ENCODE data around the gene GGA3. TPM values are rescaled to one million over a fixed set of nuclear protein-coding genes. Genes with fewer than 3 reads are reported as not detected.
"Not testable (repeated sequence)": the region's sequence is repeated elsewhere in the genome, so short reads cannot be mapped to it uniquely, and the experiment has no call there.

GGA3 gene
- total RNA-seq, 1 experiment from 2014 or later = 37.5 TPM

DNA sequence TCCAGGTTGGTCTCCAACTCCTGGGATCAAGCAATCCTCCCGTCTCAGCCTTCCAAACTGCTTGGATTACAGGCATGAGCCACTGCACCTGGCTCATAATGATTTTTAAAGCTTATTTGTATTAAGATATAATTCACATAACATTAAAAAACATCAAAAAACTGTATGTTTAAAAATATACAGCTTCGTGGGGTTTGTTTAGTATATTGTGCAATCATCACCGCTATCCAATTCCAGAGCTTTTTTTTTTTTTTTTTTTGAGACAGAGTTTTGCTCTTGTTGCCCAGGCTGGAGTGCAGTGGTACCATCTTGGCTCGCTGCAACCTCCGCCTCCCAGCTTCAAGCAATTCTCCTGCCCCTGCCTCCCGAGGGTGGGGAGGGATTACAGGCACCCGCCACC lies 38.9 kb upstream of the GGA3 start:
- ChIA-PET CTCF (no interaction called here), POLR2A (ENCODE audit: unreplicated experiment) (no interaction called here)
- H3K79me2 ChIP-seq (ENCODE audit: low read depth) = no peaks in the 10 kb centered on the region
- H2AFZ ChIP-seq = no peak overlapping the region
- H3K9me2 ChIP-seq (ENCODE audit: insufficient read depth) = no peaks in the 10 kb centered on the region
- H3K4me3 ChIP-seq = no peak overlapping the region
- H3K4me1 ChIP-seq (replicated peaks; ENCODE audit: insufficient read depth) = no peaks in the 10 kb centered on the region
- no peaks in the 10 kb centered on the region for H4K20me1 ChIP-seq (ENCODE audit: insufficient read depth)
- no peaks in the 10 kb centered on the region for H3K36me3 ChIP-seq (ENCODE audit: low read depth)
- TF ChIP-seq CTCF (conservative IDR thresholded peaks at IDR 0.05) (no peak), EZH2 (IDR thresholded peaks at IDR 0.05; ENCODE audit: low read depth) (no peak)
- no TSS peak for BruUV-seq (replicated peaks)
- no peak overlapping the region for H3K4me2 ChIP-seq
- intact Hi-C loops (cut with micrococcal nuclease; ENCODE audit: unreplicated experiment) = no loop called here
- no peaks in the 10 kb centered on the region for H3K9me3 ChIP-seq (ENCODE audit: insufficient read depth, low read depth)
- DNase-seq = no peak
- H3F3A ChIP-seq (ENCODE audit: insufficient read depth, low read depth) = 0 out of 2 replicates have a peak, but pooled peaks cover 5% of the 10 kb centered on the region
- H3K27me3 ChIP-seq (ENCODE audit: insufficient read depth, low read depth) = no peaks in the 10 kb centered on the region
- no peak overlapping the region for H3K27ac ChIP-seq

DNA sequence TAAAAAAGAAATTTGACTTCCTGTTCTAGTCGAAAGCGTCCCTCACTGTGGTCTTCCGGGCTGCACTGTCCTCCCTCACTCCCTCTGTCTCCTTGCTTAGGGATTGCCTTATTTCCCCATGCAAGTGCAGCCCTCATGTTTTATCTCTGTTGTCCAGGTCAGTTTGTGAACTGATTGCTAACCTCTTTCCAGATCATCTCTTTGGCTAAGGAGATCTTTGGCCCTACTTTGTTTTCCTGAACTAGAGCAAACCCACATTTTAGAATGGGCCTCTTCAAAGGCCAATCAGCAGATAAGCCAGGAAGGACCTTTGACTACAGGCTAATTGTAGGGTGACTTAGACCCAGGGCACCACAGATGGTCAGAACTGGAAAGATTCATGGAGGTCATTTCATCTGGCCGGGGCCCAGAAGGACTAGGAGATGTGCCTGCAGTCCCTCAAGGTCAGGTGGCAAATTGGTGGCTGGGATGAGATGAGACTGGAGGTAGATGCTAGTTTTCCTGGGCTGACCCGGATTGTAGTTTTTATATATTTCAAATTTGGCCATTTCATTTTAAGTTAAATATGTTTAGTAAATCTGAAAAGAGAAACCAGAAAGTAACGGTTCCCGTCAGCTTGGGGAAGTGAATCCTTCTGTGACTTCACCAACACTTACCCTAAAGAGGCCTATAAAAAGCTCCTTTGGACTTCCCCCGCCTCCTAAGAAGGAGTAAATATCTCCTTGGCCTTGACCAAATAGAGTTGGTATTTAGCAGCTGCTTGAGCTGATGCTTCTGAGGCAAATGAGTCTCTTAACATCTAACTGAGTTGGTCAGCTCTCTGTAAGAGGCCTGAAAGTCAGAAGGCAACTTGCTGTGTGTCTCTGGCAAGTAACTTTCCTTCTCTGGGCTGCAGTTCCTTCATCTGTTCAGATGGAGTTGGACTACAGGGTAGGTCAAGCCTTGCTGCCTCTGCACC lies 34.1 kb upstream of the GGA3 start:
- no peak for TF ChIP-seq EZH2 (IDR thresholded peaks at IDR 0.05; ENCODE audit: low read depth)
- no peak for TF ChIP-seq CTCF (conservative IDR thresholded peaks at IDR 0.05)
- Histone ChIP-seq H3K36me3 (ENCODE audit: low read depth) (no peaks in the 10 kb centered on the region), H3K9me2 (ENCODE audit: insufficient read depth) (no peaks in the 10 kb centered on the region), H3K27me3 (ENCODE audit: insufficient read depth, low read depth) (no peaks in the 10 kb centered on the region), H3K27ac (no peak overlapping the region), H4K20me1 (ENCODE audit: insufficient read depth) (no peaks in the 10 kb centered on the region), H3K4me1 (replicated peaks; ENCODE audit: insufficient read depth) (no peaks in the 10 kb centered on the region), H3K9me3 (ENCODE audit: insufficient read depth, low read depth) (no peaks in the 10 kb centered on the region), H3F3A (ENCODE audit: insufficient read depth, low read depth) (0 out of 2 replicates have a peak, but pooled peaks cover 10% of the 10 kb centered on the region), H3K79me2 (ENCODE audit: low read depth) (no peaks in the 10 kb centered on the region), H2AFZ (no peak overlapping the region), H3K4me2 (no peak overlapping the region), H3K4me3 (no peak overlapping the region)
- no TSS peak for BruUV-seq (replicated peaks)
- CTCF ChIA-PET = no interaction called here
- POLR2A ChIA-PET (ENCODE audit: unreplicated experiment) = interaction anchor here (0.7 kb wide), 1 partner anchor 208 kb away, joined by 3 read pairs; no protein-coding TSS in a partner anchor
- intact Hi-C loops (cut with micrococcal nuclease; ENCODE audit: unreplicated experiment) = no loop called here
- DNase-seq = no peak

- BruUV-seq (replicated peaks); H3K4me1 ChIP-seq (replicated peaks; ENCODE audit: insufficient read depth); CTCF ChIA-PET; intact Hi-C loops (cut with micrococcal nuclease; ENCODE audit: unreplicated experiment); H3K27me3 ChIP-seq (ENCODE audit: insufficient read depth, low read depth); H3K36me3 ChIP-seq (ENCODE audit: low read depth); H3F3A ChIP-seq (ENCODE audit: insufficient read depth, low read depth); H3K27ac ChIP-seq; POLR2A ChIA-PET (ENCODE audit: unreplicated experiment); H3K79me2 ChIP-seq (ENCODE audit: low read depth); H3K9me3 ChIP-seq (ENCODE audit: insufficient read depth, low read depth); H4K20me1 ChIP-seq (ENCODE audit: insufficient read depth); H3K4me2 ChIP-seq; H3K4me3 ChIP-seq; H3K9me2 ChIP-seq (ENCODE audit: insufficient read depth); H2AFZ ChIP-seq; DNase-seq: not testable (repeated sequence)
Observed at GRCh38 chr17:75292810-75293448, 31.5 kb upstream of the GGA3 start.
